EL (cell line): ENCODE results near the gene FBN1.

Experiments used
- DNase-seq: peaks from one replicate; pipeline ENCODE4 v3.0.0-alpha.2; 2016

Gene FBN1

GRCh38 chr15:48388910-48389309 lies 256.6 kb downstream of the FBN1 start:
- DNase-seq = no peak

- peak; percentile 12 for DNase-seq
Measured at GRCh38 chr15:48388016-48388851, 257.3 kb downstream of the FBN1 start.

- DNase-seq = peak; percentile 96
Measured at GRCh38 chr15:48385031-48385830, 260.3 kb downstream of the FBN1 start.

GRCh38 chr15:48384616-48385015 lies 260.9 kb downstream of the FBN1 start:
- no peak for DNase-seq

GRCh38 chr15:48383031-48383430 lies 262.5 kb downstream of the FBN1 start:
- DNase-seq = no peak

GRCh38 chr15:48381861-48382260 lies 263.6 kb downstream of the FBN1 start:
- DNase-seq = no peak

GRCh38 chr15:48380198-48380597 lies 265.3 kb downstream of the FBN1 start:
- DNase-seq = no peak

- DNase-seq = no peak
Measured at GRCh38 chr15:48375767-48376166, 269.7 kb downstream of the FBN1 start.

- no peak for DNase-seq
Measured at GRCh38 chr15:48374472-48374871, 271.0 kb downstream of the FBN1 start.

- peak; percentile 81 for DNase-seq
Measured at GRCh38 chr15:48373821-48374451, 271.6 kb downstream of the FBN1 start.

GRCh38 chr15:48371961-48372360 lies 273.5 kb downstream of the FBN1 start:
- DNase-seq = no peak

GRCh38 chr15:48371550-48371949 lies 274.0 kb downstream of the FBN1 start:
- DNase-seq = no peak

GRCh38 chr15:48370460-48370859 lies 275.0 kb downstream of the FBN1 start:
- no peak for DNase-seq

GRCh38 chr15:48367483-48367882 lies 278.0 kb downstream of the FBN1 start:
- no peak for DNase-seq

- DNase-seq = no peak
Measured at GRCh38 chr15:48366584-48367312, 278.8 kb downstream of the FBN1 start.

- DNase-seq = no peak
Measured at GRCh38 chr15:48365575-48365974, 279.9 kb downstream of the FBN1 start.

GRCh38 chr15:48363474-48363873 lies 282.0 kb downstream of the FBN1 start:
- DNase-seq = no peak

- DNase-seq = peak; percentile 32
Measured at GRCh38 chr15:48361685-48362084, 283.8 kb downstream of the FBN1 start.

GRCh38 chr15:48360841-48361240 lies 284.7 kb downstream of the FBN1 start:
- peak; percentile 51 for DNase-seq
